CD8-positive, alpha-beta memory T cell (primary cell): ENCODE measurements around the gene GPX3. TPM values are rescaled to one million over a fixed set of nuclear protein-coding genes. Genes with fewer than 3 reads are reported as not detected.

Source experiments
- CTCF ChIA-PET: fragments of 350-600 bp; sonication (Branson Sonifier 250); formaldehyde crosslinking; loops from one replicate; lab custom pipeline; 2021; ENCODE audit warnings: antibody characterized with exemption; lab: Charles Lee
- POLR2A ChIA-PET: fragments of 350-600 bp; sonication (Branson Sonifier 250); formaldehyde crosslinking; loops from one replicate; lab custom pipeline; 2021; ENCODE audit warnings: antibody characterized with exemption; lab: Charles Lee
- DNase-seq, 5 donors: peaks; one replicate each; pipeline versions ENCODE4 v3.0.0 to v3.0.0-alpha.2; 2020 to 2022; ENCODE audit warnings: mixed read lengths in 1 of 5
- H3K27ac ChIP-seq: one replicate; pipeline ENCODE4 v1.7.0; 2013; ENCODE audit warnings: low read depth, mild to moderate bottlenecking, low read length, moderate library complexity
- H3K27me3 ChIP-seq: 2 replicates; pipeline ENCODE4 v1.7.0; 2013; ENCODE audit warnings: low read length, mild to moderate bottlenecking; ENCODE audit not compliant: insufficient read depth, poor library complexity, severe bottlenecking
- H3K36me3 ChIP-seq: 2 replicates; pipeline ENCODE4 v1.7.0; 2013; ENCODE audit warnings: mild to moderate bottlenecking, low read length, moderate library complexity; ENCODE audit not compliant: insufficient read depth
- H3K4me1 ChIP-seq: 2 replicates; pipeline ENCODE4 v1.7.0; 2013; ENCODE audit warnings: mild to moderate bottlenecking, low read length, moderate library complexity; ENCODE audit not compliant: insufficient read depth
- H3K4me3 ChIP-seq: 2 replicates; pipeline ENCODE4 v1.7.0; 2013; ENCODE audit warnings: mild to moderate bottlenecking, low read length
- H3K9me3 ChIP-seq: 2 replicates; pipeline ENCODE4 v1.7.0; 2013; ENCODE audit warnings: mild to moderate bottlenecking, low read length
- H3K27ac Mint-ChIP-seq, 8 donors: one replicate each; pipeline ENCODE4 v1.8.0; 2020 to 2021; ENCODE audit warnings: mixed read lengths in 8 of 8, mild to moderate bottlenecking in 6 of 8, inconsistent platforms in 3 of 8, moderate library complexity in 3 of 8
- H3K27me3 Mint-ChIP-seq, 2 donors: one replicate each; pipeline ENCODE4 v1.8.0; 2020 to 2021; ENCODE audit warnings: mixed read lengths in 2 of 2, mild to moderate bottlenecking in 1 of 2, moderate library complexity in 1 of 2
- H3K36me3 Mint-ChIP-seq, 3 donors: one replicate each; pipeline ENCODE4 v1.8.0; 2020 to 2021; ENCODE audit warnings: mixed read lengths in 3 of 3, inconsistent platforms in 1 of 3, mild to moderate bottlenecking in 1 of 3
- H3K4me1 Mint-ChIP-seq, 3 donors: one replicate each; pipeline ENCODE4 v1.8.0; 2020 to 2021; ENCODE audit warnings: mixed read lengths in 3 of 3, inconsistent platforms in 1 of 3, mild to moderate bottlenecking in 1 of 3
- H3K4me3 Mint-ChIP-seq, 7 donors: one replicate each; pipeline ENCODE4 v1.8.0; 2020 to 2021; ENCODE audit warnings: mixed read lengths in 7 of 7, mild to moderate bottlenecking in 6 of 7, moderate library complexity in 4 of 7, inconsistent platforms in 2 of 7
- H3K9me3 Mint-ChIP-seq, 5 donors: one replicate each; pipeline ENCODE4 v1.8.0; 2020 to 2022; ENCODE audit warnings: mixed read lengths in 5 of 5, mild to moderate bottlenecking in 3 of 5, moderate library complexity in 2 of 5, inconsistent platforms in 1 of 5
- polyA plus RNA-seq: library from polyadenylated mRNA; unstranded; fragments of 300-500 nt; fragmentation: Illumina TruSeq; gene quantifications from one replicate; pipeline ENCODE4 v1.2.3, GENCODE V29; 2021
- total RNA-seq, 2 experiments: library from RNA; stranded (reverse); gene quantifications; one replicate each; pipeline ENCODE4 v1.2.3, GENCODE V29; 2021

The GPX3 gene
- total and polyA plus RNA-seq, 3 experiments from 2014 or later: 0.63 TPM; not detected in 2

DNA sequence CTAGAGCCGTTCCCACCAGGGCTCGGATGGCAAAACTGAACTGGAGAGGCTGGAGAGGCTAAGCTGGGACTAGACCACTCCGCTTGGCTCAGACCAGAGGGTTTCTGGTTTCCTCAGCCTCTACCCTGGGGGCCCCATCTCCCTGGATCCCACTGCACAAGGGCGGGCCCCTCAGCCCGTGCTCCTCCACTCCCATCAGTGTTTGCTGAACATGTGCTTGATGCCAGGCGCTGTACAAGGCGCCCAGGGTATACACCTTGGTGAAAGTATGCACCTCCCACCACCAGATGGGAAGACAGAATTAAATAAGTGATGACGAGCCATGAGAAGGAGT is 18.0 kb downstream of the GPX3 start:
- Histone ChIP-seq H3K4me3 (no peak overlapping the region), H3K9me3 (no peaks in the 10 kb centered on the region), H3K27ac (no peak overlapping the region), H3K36me3 (peaks cover 95% of the 10 kb centered on the region), H3K27me3 (no peaks in the 10 kb centered on the region), H3K4me1 (no peaks in the 10 kb centered on the region)
- peaks cover 10 to 99% (median 29%) of the 10 kb centered on the region in 3 donors for H3K36me3 Mint-ChIP-seq
- DNase-seq: no peak
- H3K27me3 Mint-ChIP-seq: no peaks in the 10 kb centered on the region
- peaks cover 0 to 2% (median 0%) of the 10 kb centered on the region in 3 donors for H3K4me1 Mint-ChIP-seq
- no peak overlapping the region for H3K4me3 Mint-ChIP-seq
- H3K27ac Mint-ChIP-seq: peak overlapping the region in 1 of 8 donors; percentile 89
- no peaks in the 10 kb centered on the region for H3K9me3 Mint-ChIP-seq
- ChIA-PET POLR2A (no interaction called here), CTCF (interaction anchor here (1.1 to 1.6 kb wide), 2 partner anchors 10 to 77 kb away, joined by 3 to 4 read pairs; no protein-coding TSS in a partner anchor)

DNA sequence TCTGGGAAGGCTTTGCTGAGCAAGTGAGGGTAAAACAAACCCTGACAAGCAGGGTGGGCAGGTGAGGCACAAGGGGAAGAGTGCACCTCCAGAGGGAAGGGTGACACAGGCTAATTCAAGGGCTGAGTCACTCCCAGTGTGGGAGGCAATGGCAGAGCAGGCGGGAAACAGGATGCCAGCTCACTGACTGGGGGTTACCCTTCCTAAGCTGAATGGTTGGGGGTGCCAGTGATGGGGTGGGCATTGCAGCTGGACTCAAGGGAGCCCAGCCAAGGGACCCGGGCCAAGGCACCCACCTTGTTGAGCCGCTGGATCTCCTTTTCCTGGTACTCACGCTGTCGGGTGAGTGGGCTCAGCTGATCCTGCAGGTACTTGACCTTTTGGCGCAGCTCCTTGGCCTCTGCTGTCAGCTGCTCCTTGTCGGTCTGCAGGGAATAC is 18.4 kb downstream of the GPX3 start:
- H3K9me3 Mint-ChIP-seq: no peaks in the 10 kb centered on the region
- ChIA-PET POLR2A (no interaction called here), CTCF (interaction anchor here (1.1 to 1.6 kb wide), 2 partner anchors 9 to 77 kb away, joined by 3 to 4 read pairs; no protein-coding TSS in a partner anchor)
- H3K4me1 ChIP-seq: no peaks in the 10 kb centered on the region
- H3K36me3 Mint-ChIP-seq: peaks cover 10 to 99% (median 31%) of the 10 kb centered on the region in 3 donors
- H3K4me1 Mint-ChIP-seq: peaks cover 0 to 2% (median 0%) of the 10 kb centered on the region in 3 donors
- no peaks in the 10 kb centered on the region for H3K9me3 ChIP-seq
- H3K4me3 ChIP-seq: no peak overlapping the region
- H3K36me3 ChIP-seq: peaks cover 98% of the 10 kb centered on the region
- peak overlapping the region in 1 of 8 donors; percentile 89 for H3K27ac Mint-ChIP-seq
- no peaks in the 10 kb centered on the region for H3K27me3 ChIP-seq
- H3K27ac ChIP-seq: no peak overlapping the region
- no peaks in the 10 kb centered on the region for H3K27me3 Mint-ChIP-seq
- H3K4me3 Mint-ChIP-seq: no peak overlapping the region
- no peak for DNase-seq

DNA sequence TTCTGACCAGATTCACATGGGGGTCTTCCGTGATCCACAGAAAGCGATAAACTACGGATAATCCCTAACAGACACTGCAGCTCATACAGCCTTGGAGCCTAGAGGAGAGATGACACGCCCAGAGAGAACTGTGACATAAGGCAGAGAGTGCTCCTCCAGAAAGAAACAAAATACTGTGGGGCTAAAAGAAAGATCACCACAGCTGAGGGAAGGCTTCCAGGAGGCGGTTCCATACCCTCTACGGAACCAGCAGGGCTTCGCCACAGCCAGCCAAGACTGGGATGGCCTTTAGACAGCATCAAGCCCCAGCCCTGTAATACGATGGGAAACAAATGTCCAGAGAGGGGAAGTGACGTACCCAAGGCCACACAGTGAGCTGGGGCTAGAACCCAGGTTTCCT is 19.3 kb downstream of the GPX3 start:
- Mint-ChIP-seq H3K27me3 (no peaks in the 10 kb centered on the region), H3K4me1 (peaks cover 0 to 2% (median 0%) of the 10 kb centered on the region in 3 donors), H3K36me3 (peaks cover 13 to 97% (median 28%) of the 10 kb centered on the region in 3 donors)

DNA sequence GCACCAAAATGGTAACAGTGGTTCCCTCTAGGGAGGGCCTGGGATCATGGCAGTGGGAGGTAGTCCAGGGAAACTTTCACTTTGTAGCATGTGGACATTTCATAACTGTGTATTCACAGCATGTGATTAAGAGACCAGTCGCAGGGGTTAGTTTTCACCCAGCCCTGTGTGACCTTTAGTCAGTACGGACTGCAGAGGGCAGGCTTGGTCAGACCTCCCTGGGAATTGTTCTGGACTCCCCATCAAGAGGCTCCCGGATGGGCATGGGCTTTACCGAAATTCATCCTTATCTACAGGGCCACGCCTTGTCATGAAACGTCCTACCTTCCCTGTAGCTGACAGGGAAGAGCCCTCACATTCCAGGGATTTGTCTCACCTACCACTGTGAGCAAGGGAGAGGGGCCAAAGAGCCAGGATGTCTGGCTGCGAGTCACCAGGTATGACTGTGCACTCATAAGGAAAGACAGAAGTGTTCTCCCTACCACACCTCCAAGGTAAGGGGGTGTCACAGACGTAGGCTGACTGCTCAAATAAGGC is 19.9 kb downstream of the GPX3 start:
- ChIA-PET POLR2A (no interaction called here), CTCF (interaction anchor here (1.6 kb wide), 1 partner anchor 75 kb away, joined by 7 read pairs; no protein-coding TSS in a partner anchor)
- Mint-ChIP-seq H3K4me3 (no peak overlapping the region), H3K27me3 (no peaks in the 10 kb centered on the region), H3K27ac (peak overlapping the region in 1 of 8 donors; percentile 36), H3K36me3 (peaks cover 14 to 97% (median 30%) of the 10 kb centered on the region in 3 donors), H3K4me1 (peaks cover 0 to 2% (median 0%) of the 10 kb centered on the region in 3 donors), H3K9me3 (no peaks in the 10 kb centered on the region)
- Histone ChIP-seq H3K36me3 (peaks cover 88% of the 10 kb centered on the region), H3K9me3 (no peaks in the 10 kb centered on the region), H3K27ac (no peak overlapping the region), H3K4me1 (no peaks in the 10 kb centered on the region), H3K27me3 (no peaks in the 10 kb centered on the region), H3K4me3 (no peak overlapping the region)
- DNase-seq: no peak

More for the DNA sequence above, 19.3 kb downstream of the GPX3 start:
- H3K36me3 ChIP-seq: peaks cover 93% of the 10 kb centered on the region
- Mint-ChIP-seq H3K27ac (peak overlapping the region in 1 of 8 donors; percentile 36), H3K4me3 (no peak overlapping the region), H3K9me3 (no peaks in the 10 kb centered on the region)
- ChIA-PET POLR2A (no interaction called here), CTCF (no interaction called here)
- no peaks in the 10 kb centered on the region for H3K9me3 ChIP-seq
- no peak overlapping the region for H3K4me3 ChIP-seq
- H3K27me3 ChIP-seq: no peaks in the 10 kb centered on the region
- DNase-seq: no peak
- H3K4me1 ChIP-seq: no peaks in the 10 kb centered on the region
- H3K27ac ChIP-seq: no peak overlapping the region

DNA sequence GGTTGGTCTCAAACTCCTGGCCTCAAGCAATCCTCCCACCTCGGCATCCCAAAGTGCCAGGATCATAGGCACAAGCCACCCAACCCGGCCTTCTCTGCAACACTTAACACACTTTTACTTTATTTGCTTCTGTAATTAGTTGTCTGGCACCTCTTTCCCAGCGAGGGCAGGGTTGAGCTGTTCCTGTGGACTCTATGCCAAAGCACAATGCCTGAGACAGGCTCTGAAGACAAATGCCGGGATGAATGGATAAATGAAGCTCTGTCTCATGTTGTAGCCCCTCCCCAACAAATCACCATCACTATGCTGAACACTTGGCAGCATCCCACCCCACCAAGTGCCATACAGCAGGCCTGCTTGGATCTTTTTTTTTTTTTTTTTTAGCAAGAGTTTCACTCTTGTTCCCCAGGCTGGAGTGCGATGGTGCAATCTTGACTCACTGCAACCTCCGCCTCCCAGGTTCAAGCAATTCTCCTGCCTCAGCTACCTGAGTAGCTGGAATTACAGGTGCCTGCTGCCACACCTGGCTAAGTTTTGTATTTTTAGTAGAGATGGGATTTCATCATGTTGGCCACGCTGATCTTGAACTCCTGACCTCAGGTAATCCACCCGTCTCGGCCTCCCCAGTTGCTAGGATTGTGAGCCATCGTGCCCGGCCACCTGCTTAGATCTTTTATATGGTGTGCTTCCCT is 21.3 kb downstream of the GPX3 start:
- Mint-ChIP-seq H3K27me3 (no peaks in the 10 kb centered on the region), H3K4me1 (peaks cover 0 to 2% (median 0%) of the 10 kb centered on the region in 3 donors), H3K9me3 (no peaks in the 10 kb centered on the region), H3K36me3 (peaks cover 14 to 96% (median 31%) of the 10 kb centered on the region in 3 donors), H3K27ac (peak overlapping the region in 1 of 8 donors; percentile 70), H3K4me3 (no peak overlapping the region)
- Histone ChIP-seq H3K36me3 (peaks cover 86% of the 10 kb centered on the region), H3K4me1 (no peaks in the 10 kb centered on the region), H3K4me3 (no peak overlapping the region), H3K9me3 (no peaks in the 10 kb centered on the region), H3K27ac (no peak overlapping the region), H3K27me3 (no peaks in the 10 kb centered on the region)
- ChIA-PET POLR2A (no interaction called here), CTCF (interaction anchor here (1.0 to 2.0 kb wide), 4 partner anchors 10 to 197 kb away, joined by 3 to 7 read pairs (median 4); no protein-coding TSS in a partner anchor)
- no peak for DNase-seq

- H3K27me3 Mint-ChIP-seq: no peaks in the 10 kb centered on the region
- H3K36me3 Mint-ChIP-seq: peaks cover 10 to 96% (median 32%) of the 10 kb centered on the region in 3 donors
- ChIA-PET POLR2A (no interaction called here), CTCF (interaction anchor here (1.0 to 2.0 kb wide), 2 partner anchors 9 to 196 kb away, joined by 4 read pairs; no protein-coding TSS in a partner anchor)
- DNase-seq: no peak
- Histone ChIP-seq H3K4me1 (no peaks in the 10 kb centered on the region), H3K27ac (no peak overlapping the region), H3K9me3 (no peaks in the 10 kb centered on the region), H3K4me3 (no peak overlapping the region), H3K27me3 (no peaks in the 10 kb centered on the region), H3K36me3 (peaks cover 86% of the 10 kb centered on the region)
- H3K4me3 Mint-ChIP-seq: no peak overlapping the region
- H3K9me3 Mint-ChIP-seq: no peaks in the 10 kb centered on the region
- no peak overlapping the region for H3K27ac Mint-ChIP-seq
- peaks cover 2 to 5% (median 5%) of the 10 kb centered on the region in 3 donors for H3K4me1 Mint-ChIP-seq
Observed at GRCh38 chr5:151042453-151043093, 22.2 kb downstream of the GPX3 start.

DNA sequence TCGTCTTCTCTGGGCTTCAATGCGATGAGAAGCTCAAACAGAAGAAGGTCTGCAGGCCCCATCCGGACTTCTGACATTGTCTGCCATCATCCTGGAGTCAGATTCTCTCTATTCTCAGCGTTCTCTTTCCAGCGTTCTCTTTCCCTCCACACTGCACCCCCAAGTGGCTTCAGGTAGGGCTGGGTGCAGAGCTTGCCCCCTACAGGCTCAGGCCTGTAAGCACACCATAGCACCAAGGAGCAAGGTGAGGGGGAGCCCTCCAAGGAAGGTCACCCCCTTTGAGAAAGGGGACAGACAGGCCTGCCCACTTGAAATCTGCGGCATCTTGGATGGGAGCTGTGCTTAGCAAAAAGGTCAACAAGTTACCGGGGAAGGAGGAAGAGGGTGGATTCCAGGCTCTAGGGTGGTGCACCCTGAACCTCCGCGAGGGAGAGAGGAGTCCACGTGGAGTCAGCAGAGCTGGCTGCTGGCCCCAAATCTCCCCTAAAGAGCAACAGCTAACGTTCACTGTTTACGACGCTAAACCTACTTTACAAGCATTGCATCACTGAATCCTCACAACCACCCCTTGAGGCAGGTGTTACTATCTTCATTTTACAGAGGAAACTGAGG is 27.5 kb downstream of the GPX3 start:
- peaks cover 5 to 16% (median 11%) of the 10 kb centered on the region in 3 donors for H3K4me1 Mint-ChIP-seq
- H3K4me1 ChIP-seq: no peaks in the 10 kb centered on the region
- no peak overlapping the region for H3K4me3 Mint-ChIP-seq
- ChIA-PET CTCF (interaction anchor here (0.7 to 14.1 kb wide), 14 partner anchors 9 to 487 kb away, joined by 3 to 267 read pairs (median 4); no protein-coding TSS in a partner anchor), POLR2A (interaction anchor here (0.6 kb wide), 1 partner anchor 70 kb away, joined by 6 read pairs; no protein-coding TSS in a partner anchor)
- H3K9me3 ChIP-seq: no peaks in the 10 kb centered on the region
- peaks cover 8 to 92% (median 39%) of the 10 kb centered on the region in 3 donors for H3K36me3 Mint-ChIP-seq
- H3K36me3 ChIP-seq: peaks cover 72% of the 10 kb centered on the region
- peak overlapping the region in 1 of 8 donors; percentile 5 for H3K27ac Mint-ChIP-seq
- H3K4me3 ChIP-seq: no peak overlapping the region
- H3K27ac ChIP-seq: no peak overlapping the region
- H3K27me3 ChIP-seq: no peaks in the 10 kb centered on the region
- DNase-seq: peak in 2 of 5 donors; percentile 17 to 55
- no peaks in the 10 kb centered on the region for H3K27me3 Mint-ChIP-seq
- H3K9me3 Mint-ChIP-seq: no peaks in the 10 kb centered on the region
